HEK293 (cell line): ENCODE results near the gene MBTD1.
A peak's percentile ranks its signal among the peaks of the same experiment; 100 is the strongest.

ENCODE experiments used
- CTCF ChIA-PET: fragments of 350-600 bp; formaldehyde crosslinking; extraction: SDS; loops from one replicate; lab custom pipeline; 2021; ENCODE audit warnings: antibody characterized with exemption; lab: Yijun Ruan, JAX
- POLR2A ChIA-PET: fragments of 300-600 bp; formaldehyde crosslinking; extraction: SDS; loops from one replicate; lab custom pipeline; 2020; ENCODE audit warnings: antibody characterized with exemption, inconsistent platforms; lab: Yijun Ruan, JAX
- H3K27ac ChIP-seq: fragments of 200-500 bp; sonication (Bioruptor generic); 2 replicates; pipeline ENCODE4 v1.5.1; 2014; ENCODE audit warnings: low read depth, low read length, control low read depth, inconsistent platforms; ENCODE audit errors: extremely low read depth
- H3K36me3 ChIP-seq, 2 experiments: fragments of 200-500 bp in 1 of 2; sonication (Bioruptor generic) in 1 of 2; 1 replicate in 1 of 2; 2 replicates in 1 of 2; pipeline ENCODE4 v1.5.1; 2014 to 2017; ENCODE audit warnings: inconsistent platforms in 2 of 2, low read length in 2 of 2; ENCODE audit not compliant: control insufficient read depth in 2 of 2, insufficient read depth in 1 of 2
- H3K4me1 ChIP-seq: fragments of 200-500 bp; sonication (Bioruptor generic); 2 replicates; pipeline ENCODE4 v1.5.1; 2014; ENCODE audit warnings: mild to moderate bottlenecking, low read length, inconsistent platforms; ENCODE audit not compliant: control insufficient read depth, insufficient read depth
- H3K4me3 ChIP-seq: 2 replicates; pipeline ENCODE4 v1.5.1; 2011; ENCODE audit warnings: low read depth, mild to moderate bottlenecking, control low read depth, low read length, moderate library complexity
- H3K9me3 ChIP-seq: fragments of 200-500 bp; sonication (Bioruptor generic); 2 replicates; pipeline ENCODE4 v1.5.1; 2014; ENCODE audit warnings: low read depth, low read length, inconsistent platforms; ENCODE audit not compliant: control insufficient read depth, insufficient read depth
- EGR2 ChIP-seq: fragments of 450-650 bp; formaldehyde crosslinking; IDR thresholded peaks from 2 replicates; pipeline ENCODE4 v1.5.1; 2016; ENCODE audit warnings: low read depth, missing biosample characterization, missing genetic modification characterization
- GLIS1 ChIP-seq: fragments of 450-650 bp; formaldehyde crosslinking; IDR thresholded peaks from 2 replicates; pipeline ENCODE4 v1.5.1; 2016; ENCODE audit warnings: missing biosample characterization, missing genetic modification characterization
- GLIS2 ChIP-seq: fragments of 450-650 bp; formaldehyde crosslinking; IDR thresholded peaks from 2 replicates; pipeline ENCODE4 v1.5.1; 2016; ENCODE audit warnings: missing biosample characterization, missing genetic modification characterization
- IKZF3 ChIP-seq: fragments of 450-650 bp; IDR thresholded peaks from 2 replicates; pipeline ENCODE4 v1.5.0; 2018; ENCODE audit warnings: missing biosample characterization, mild to moderate bottlenecking, missing genetic modification characterization, moderate library complexity
- KLF16 ChIP-seq: fragments of 450-650 bp; formaldehyde crosslinking; IDR thresholded peaks from 2 replicates; pipeline ENCODE4 v1.5.1; 2017; ENCODE audit warnings: missing biosample characterization, missing genetic modification characterization
- KLF9 ChIP-seq: fragments of 450-650 bp; formaldehyde crosslinking; IDR thresholded peaks from 2 replicates; pipeline ENCODE4 v1.5.1; 2016; ENCODE audit warnings: missing biosample characterization, missing genetic modification characterization, low read depth
- MYNN ChIP-seq: fragments of 450-650 bp; formaldehyde crosslinking; IDR thresholded peaks from 2 replicates; pipeline ENCODE4 v1.5.1; 2016; ENCODE audit warnings: missing biosample characterization, missing genetic modification characterization, borderline replicate concordance
- SETDB1 ChIP-seq: IDR thresholded peaks from one replicate; pipeline ENCODE4 v1.6.1; 2017; ENCODE audit warnings: mild to moderate bottlenecking, low read length, moderate library complexity, mixed read lengths; ENCODE audit not compliant: insufficient read length
- SP2 ChIP-seq: fragments of 450-650 bp; formaldehyde crosslinking; IDR thresholded peaks from 2 replicates; pipeline ENCODE4 v1.5.1; 2016; ENCODE audit warnings: missing biosample characterization, missing genetic modification characterization
- SP3 ChIP-seq: fragments of 450-650 bp; formaldehyde crosslinking; IDR thresholded peaks from 2 replicates; pipeline ENCODE4 v1.5.1; 2016; ENCODE audit warnings: missing biosample characterization, missing genetic modification characterization
- SP7 ChIP-seq: fragments of 450-650 bp; formaldehyde crosslinking; IDR thresholded peaks from 2 replicates; pipeline ENCODE4 v1.5.1; 2016; ENCODE audit warnings: missing biosample characterization, missing genetic modification characterization
- TRIM28 ChIP-seq: IDR thresholded peaks from 2 replicates; pipeline ENCODE4 v1.6.1; 2011; ENCODE audit warnings: low read length, control low read depth, borderline replicate concordance
- WT1 ChIP-seq: fragments of 450-650 bp; formaldehyde crosslinking; IDR thresholded peaks from 2 replicates; pipeline ENCODE4 v1.5.1; 2016; ENCODE audit warnings: missing biosample characterization, missing genetic modification characterization
- ZBTB48 ChIP-seq: fragments of 450-650 bp; formaldehyde crosslinking; IDR thresholded peaks from 2 replicates; pipeline ENCODE4 v1.5.1; 2016; ENCODE audit warnings: missing biosample characterization, missing genetic modification characterization
- ZFP69B ChIP-seq: fragments of 450-650 bp; formaldehyde crosslinking; IDR thresholded peaks from 2 replicates; pipeline ENCODE4 v1.5.1; 2016; ENCODE audit warnings: missing biosample characterization, missing genetic modification characterization
- ZNF140 ChIP-seq: fragments of 450-650 bp; formaldehyde crosslinking; IDR thresholded peaks from 2 replicates; pipeline ENCODE4 v1.5.1; 2016; ENCODE audit warnings: missing biosample characterization, missing genetic modification characterization
- ZNF175 ChIP-seq: fragments of 450-650 bp; formaldehyde crosslinking; IDR thresholded peaks from 2 replicates; pipeline ENCODE4 v1.5.1; 2016; ENCODE audit warnings: missing biosample characterization, missing genetic modification characterization
- ZNF221 ChIP-seq: fragments of 450-650 bp; formaldehyde crosslinking; IDR thresholded peaks from 2 replicates; pipeline ENCODE4 v1.5.1; 2017; ENCODE audit warnings: missing biosample characterization, missing genetic modification characterization, borderline replicate concordance
- ZNF302 ChIP-seq: fragments of 450-650 bp; formaldehyde crosslinking; IDR thresholded peaks from 2 replicates; pipeline ENCODE4 v1.5.1; 2016; ENCODE audit warnings: missing biosample characterization, missing genetic modification characterization, low read depth
- ZNF449 ChIP-seq: fragments of 450-650 bp; formaldehyde crosslinking; IDR thresholded peaks from 2 replicates; pipeline ENCODE4 v1.5.1; 2017; ENCODE audit warnings: missing biosample characterization, mild to moderate bottlenecking, missing genetic modification characterization, moderate library complexity
- ZNF623 ChIP-seq: fragments of 450-650 bp; formaldehyde crosslinking; IDR thresholded peaks from 2 replicates; pipeline ENCODE4 v1.5.1; 2016; ENCODE audit warnings: missing biosample characterization, missing genetic modification characterization
- ZNF677 ChIP-seq: fragments of 450-650 bp; IDR thresholded peaks from 2 replicates; pipeline ENCODE4 v1.5.0; 2018; ENCODE audit warnings: missing biosample characterization, mild to moderate bottlenecking, missing genetic modification characterization, moderate library complexity
- ZNF768 ChIP-seq: fragments of 450-650 bp; formaldehyde crosslinking; IDR thresholded peaks from 2 replicates; pipeline ENCODE4 v1.5.1; 2018; ENCODE audit warnings: missing biosample characterization, mild to moderate bottlenecking, missing genetic modification characterization
- TF ChIP-seq, protein P1 (sequence below): fragments of 450-650 bp; formaldehyde crosslinking; IDR thresholded peaks from 2 replicates; pipeline ENCODE4 v1.5.1; 2017; ENCODE audit warnings: missing biosample characterization, missing genetic modification characterization
- TF ChIP-seq, protein P2 (sequence below): fragments of 450-650 bp; formaldehyde crosslinking; IDR thresholded peaks from 2 replicates; pipeline ENCODE4 v1.5.1; 2017; ENCODE audit warnings: missing biosample characterization, missing genetic modification characterization
- TF ChIP-seq, protein P3 (sequence below): fragments of 450-650 bp; formaldehyde crosslinking; IDR thresholded peaks from 2 replicates; pipeline ENCODE4 v1.5.1; 2016; ENCODE audit warnings: missing biosample characterization, missing genetic modification characterization
- TF ChIP-seq, protein P4 (sequence below): fragments of 450-650 bp; formaldehyde crosslinking; optimal IDR thresholded peaks from 2 replicates; pipeline ENCODE3; 2016; ENCODE audit warnings: missing biosample characterization, mild to moderate bottlenecking, missing genetic modification characterization

Gene MBTD1

GRCh38 chr17:51166198-51166986 lies 93.5 kb downstream of the MBTD1 start, which contains the start of gene NME2 (continued):
- TF ChIP-seq ZBTB48 (tag by site-specific recombination): peak; percentile 47; the same call in 1 of the 2 replicates
- peak; percentile 77; the same call in 1 of the 2 replicates for TF ChIP-seq KLF9 (tag by site-specific recombination)
- TF ChIP-seq IKZF3: peak; percentile 64
- 0 out of 2 replicates have a peak, but pooled peaks have one; percentile 4 for TF ChIP-seq GLIS1 (tag by site-specific recombination)
- TF ChIP-seq KLF16 (tag by site-specific recombination): peak; percentile 54; the same call in 1 of the 2 replicates
- TF ChIP-seq ZNF623 (tag by site-specific recombination): no peak
- peak; percentile 95 for TF ChIP-seq ZNF449
- no peak for TF ChIP-seq SETDB1
- TF ChIP-seq, protein P1, sequence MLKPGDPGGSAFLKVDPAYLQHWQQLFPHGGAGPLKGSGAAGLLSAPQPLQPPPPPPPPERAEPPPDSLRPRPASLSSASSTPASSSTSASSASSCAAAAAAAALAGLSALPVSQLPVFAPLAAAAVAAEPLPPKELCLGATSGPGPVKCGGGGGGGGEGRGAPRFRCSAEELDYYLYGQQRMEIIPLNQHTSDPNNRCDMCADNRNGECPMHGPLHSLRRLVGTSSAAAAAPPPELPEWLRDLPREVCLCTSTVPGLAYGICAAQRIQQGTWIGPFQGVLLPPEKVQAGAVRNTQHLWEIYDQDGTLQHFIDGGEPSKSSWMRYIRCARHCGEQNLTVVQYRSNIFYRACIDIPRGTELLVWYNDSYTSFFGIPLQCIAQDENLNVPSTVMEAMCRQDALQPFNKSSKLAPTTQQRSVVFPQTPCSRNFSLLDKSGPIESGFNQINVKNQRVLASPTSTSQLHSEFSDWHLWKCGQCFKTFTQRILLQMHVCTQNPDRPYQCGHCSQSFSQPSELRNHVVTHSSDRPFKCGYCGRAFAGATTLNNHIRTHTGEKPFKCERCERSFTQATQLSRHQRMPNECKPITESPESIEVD (tag by site-specific recombination): no peak
- 0 out of 2 replicates have a peak, but pooled peaks have one; percentile 5 for TF ChIP-seq TRIM28
- peak; percentile 60; the same call in 1 of the 2 replicates for TF ChIP-seq SP2 (tag by site-specific recombination)
- peak; percentile 44; the same call in 1 of the 2 replicates for TF ChIP-seq SP7 (tag by site-specific recombination)

DNA sequence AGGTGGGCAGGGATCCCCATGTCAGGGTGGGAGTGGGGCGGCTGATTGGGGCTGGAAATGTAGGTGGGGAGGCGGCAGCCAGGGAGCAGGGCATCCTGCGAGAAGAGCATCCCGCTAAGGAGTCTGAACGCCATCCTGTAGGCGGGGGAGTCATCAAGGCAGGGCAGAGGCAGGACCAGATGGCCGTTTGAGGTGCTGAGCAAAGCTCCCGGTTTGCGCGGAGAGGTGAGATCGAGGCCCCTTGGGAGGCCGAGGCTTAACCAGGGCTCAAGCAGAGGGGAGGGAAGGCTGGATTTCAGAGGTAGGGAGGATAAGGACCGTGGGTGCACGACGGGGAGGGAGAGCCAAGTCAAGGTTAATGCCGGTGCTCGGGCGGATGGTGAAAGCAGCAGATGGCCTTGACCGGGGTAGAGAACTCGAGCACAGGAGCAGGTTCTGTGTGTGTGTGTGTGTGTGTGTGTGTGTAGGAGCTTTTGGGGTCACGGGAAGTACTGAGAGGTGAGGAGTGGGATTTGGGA lies 94.1 kb downstream of the MBTD1 start:
- Histone ChIP-seq H3K4me1 (0 out of 2 replicates have a peak, but pooled peaks cover 5% of the 10 kb centered on the region), H3K27ac (peak overlapping the region; percentile 64), H3K9me3 (no peaks in the 10 kb centered on the region), H3K36me3 (peaks cover 61 to 64% of the 10 kb centered on the region in 2 experiments), H3K4me3 (peak overlapping the region; percentile 88)
- ChIA-PET CTCF (interaction anchor here (0.5 to 2.0 kb wide), 4 partner anchors 10 to 383 kb away, joined by 4 to 10 read pairs (median 6); partner anchors contain the start of gene NME1), POLR2A (interaction anchor here (0.5 to 3.0 kb wide), 12 partner anchors 10 to 299 kb away, joined by 3 to 36 read pairs (median 4); partner anchors contain the start of genes MBTD1, NME1, SPAG9 and TOB1)
- no peak; the same call in 1 of the 2 replicates for TF ChIP-seq GLIS2 (tag by site-specific recombination)
- TF ChIP-seq, protein P2, sequence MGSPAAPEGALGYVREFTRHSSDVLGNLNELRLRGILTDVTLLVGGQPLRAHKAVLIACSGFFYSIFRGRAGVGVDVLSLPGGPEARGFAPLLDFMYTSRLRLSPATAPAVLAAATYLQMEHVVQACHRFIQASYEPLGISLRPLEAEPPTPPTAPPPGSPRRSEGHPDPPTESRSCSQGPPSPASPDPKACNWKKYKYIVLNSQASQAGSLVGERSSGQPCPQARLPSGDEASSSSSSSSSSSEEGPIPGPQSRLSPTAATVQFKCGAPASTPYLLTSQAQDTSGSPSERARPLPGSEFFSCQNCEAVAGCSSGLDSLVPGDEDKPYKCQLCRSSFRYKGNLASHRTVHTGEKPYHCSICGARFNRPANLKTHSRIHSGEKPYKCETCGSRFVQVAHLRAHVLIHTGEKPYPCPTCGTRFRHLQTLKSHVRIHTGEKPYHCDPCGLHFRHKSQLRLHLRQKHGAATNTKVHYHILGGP: no peak
- peak; percentile 74 for TF ChIP-seq EGR2
- no peak for TF ChIP-seq ZNF175
- peak; percentile 78 for TF ChIP-seq SP3 (tag by site-specific recombination)
- no peak for TF ChIP-seq MYNN (tag by site-specific recombination)
- TF ChIP-seq ZNF221 (tag by site-specific recombination): no peak
- TF ChIP-seq, protein P3, sequence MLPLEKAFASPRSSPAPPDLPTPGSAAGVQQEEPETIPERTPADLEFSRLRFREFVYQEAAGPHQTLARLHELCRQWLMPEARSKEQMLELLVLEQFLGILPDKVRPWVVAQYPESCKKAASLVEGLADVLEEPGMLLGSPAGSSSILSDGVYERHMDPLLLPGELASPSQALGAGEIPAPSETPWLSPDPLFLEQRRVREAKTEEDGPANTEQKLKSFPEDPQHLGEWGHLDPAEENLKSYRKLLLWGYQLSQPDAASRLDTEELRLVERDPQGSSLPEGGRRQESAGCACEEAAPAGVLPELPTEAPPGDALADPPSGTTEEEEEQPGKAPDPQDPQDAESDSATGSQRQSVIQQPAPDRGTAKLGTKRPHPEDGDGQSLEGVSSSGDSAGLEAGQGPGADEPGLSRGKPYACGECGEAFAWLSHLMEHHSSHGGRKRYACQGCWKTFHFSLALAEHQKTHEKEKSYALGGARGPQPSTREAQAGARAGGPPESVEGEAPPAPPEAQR (tag by site-specific recombination): no peak
- TF ChIP-seq ZNF302 (tag by site-specific recombination): no peak
- TF ChIP-seq ZNF768 (tag by site-specific recombination): no peak; the same call in 1 of the 2 replicates
- TF ChIP-seq ZFP69B: peak; percentile 44; the same call in 1 of the 2 replicates
- TF ChIP-seq WT1 (tag by site-specific recombination): peak; percentile 77; the same call in 1 of the 2 replicates
- TF ChIP-seq ZNF140: no peak
- TF ChIP-seq, protein P4, sequence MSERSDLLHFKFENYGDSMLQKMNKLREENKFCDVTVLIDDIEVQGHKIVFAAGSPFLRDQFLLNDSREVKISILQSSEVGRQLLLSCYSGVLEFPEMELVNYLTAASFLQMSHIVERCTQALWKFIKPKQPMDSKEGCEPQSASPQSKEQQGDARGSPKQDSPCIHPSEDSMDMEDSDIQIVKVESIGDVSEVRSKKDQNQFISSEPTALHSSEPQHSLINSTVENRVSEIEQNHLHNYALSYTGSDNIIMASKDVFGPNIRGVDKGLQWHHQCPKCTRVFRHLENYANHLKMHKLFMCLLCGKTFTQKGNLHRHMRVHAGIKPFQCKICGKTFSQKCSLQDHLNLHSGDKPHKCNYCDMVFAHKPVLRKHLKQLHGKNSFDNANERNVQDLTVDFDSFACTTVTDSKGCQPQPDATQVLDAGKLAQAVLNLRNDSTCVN (tag by site-specific recombination): peak; percentile 36
- no peak for TF ChIP-seq ZNF677 (tag by site-specific recombination)
